PC-9 (cell line): ENCODE results near the gene SDCCAG8.

Experiments used
- EZH2 ChIP-seq: fragments of 200-600 bp; sonication (generic); IDR thresholded peaks from 2 replicates; pipeline ENCODE4 v1.8.0; 2017; ENCODE audit warnings: antibody characterized with exemption, low read depth
- TF ChIP-seq, protein P1 (sequence below): fragments of 200-600 bp; sonication (generic); conservative IDR thresholded peaks from 2 replicates; pipeline ENCODE4 v1.6.1; 2017; ENCODE audit warnings: mixed run types, antibody characterized with exemption, mild to moderate bottlenecking, moderate library complexity

- TF ChIP-seq EZH2: no peak
- TF ChIP-seq, protein P1, sequence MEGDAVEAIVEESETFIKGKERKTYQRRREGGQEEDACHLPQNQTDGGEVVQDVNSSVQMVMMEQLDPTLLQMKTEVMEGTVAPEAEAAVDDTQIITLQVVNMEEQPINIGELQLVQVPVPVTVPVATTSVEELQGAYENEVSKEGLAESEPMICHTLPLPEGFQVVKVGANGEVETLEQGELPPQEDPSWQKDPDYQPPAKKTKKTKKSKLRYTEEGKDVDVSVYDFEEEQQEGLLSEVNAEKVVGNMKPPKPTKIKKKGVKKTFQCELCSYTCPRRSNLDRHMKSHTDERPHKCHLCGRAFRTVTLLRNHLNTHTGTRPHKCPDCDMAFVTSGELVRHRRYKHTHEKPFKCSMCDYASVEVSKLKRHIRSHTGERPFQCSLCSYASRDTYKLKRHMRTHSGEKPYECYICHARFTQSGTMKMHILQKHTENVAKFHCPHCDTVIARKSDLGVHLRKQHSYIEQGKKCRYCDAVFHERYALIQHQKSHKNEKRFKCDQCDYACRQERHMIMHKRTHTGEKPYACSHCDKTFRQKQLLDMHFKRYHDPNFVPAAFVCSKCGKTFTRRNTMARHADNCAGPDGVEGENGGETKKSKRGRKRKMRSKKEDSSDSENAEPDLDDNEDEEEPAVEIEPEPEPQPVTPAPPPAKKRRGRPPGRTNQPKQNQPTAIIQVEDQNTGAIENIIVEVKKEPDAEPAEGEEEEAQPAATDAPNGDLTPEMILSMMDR: no peak
These were observed 140.6 kb downstream of the SDCCAG8 start for GRCh38 chr1:243396424-243396823.
